ENCODE results near the gene RNU1-2. TPM values are rescaled to one million over a fixed set of nuclear protein-coding genes. Genes with fewer than 3 reads are reported as not detected.
A peak's percentile ranks its signal among the peaks of the same experiment; 100 is the strongest.
"Not testable (repeated sequence)": the region's sequence is repeated elsewhere in the genome, so short reads cannot be mapped to it uniquely, and the experiment has no call there.

The RNU1-2 gene
- 1,000 to 10,000 TPM; 1,573 to 2,291 TPM for total RNA-seq

- not testable (repeated sequence) for H3K27me3 Mint-ChIP-seq
- H3K27ac Mint-ChIP-seq: peak within 1 kb of the TSS; percentile 99
- intact Hi-C loops (cut with DNase I, micrococcal nuclease): loop anchor here (1.0 to 10.0 kb wide), 6 partner anchors 9 to 1371 kb away; partner anchors contain the start of gene CASP9 (in 1 of the 2)
Measured at GRCh38 chr1:16895598-16896315, at the start of gene RNU1-2. TSS of gene RNU1-2 (plus strand) at chr1:16895980.

GRCh38 chr1:16856201-16856600 lies 39.6 kb upstream of the RNU1-2 start:
- DNase-seq; H3K4me3 Mint-ChIP-seq; POLR2A ChIA-PET; H3K27me3 Mint-ChIP-seq; H3K4me1 Mint-ChIP-seq; H3K27ac Mint-ChIP-seq; CTCF ChIA-PET; ATAC-seq; H3K9me3 Mint-ChIP-seq (ENCODE audit: low read depth); intact Hi-C loops (cut with DNase I, micrococcal nuclease); H3K36me3 Mint-ChIP-seq (ENCODE audit: low read depth): not testable (repeated sequence)

More at GRCh38 chr1:16895598-16896315, at the start of gene RNU1-2:
- H3K36me3 Mint-ChIP-seq (ENCODE audit: low read depth); CTCF ChIA-PET; H3K9me3 Mint-ChIP-seq (ENCODE audit: low read depth): not testable (repeated sequence)
- H3K4me3 Mint-ChIP-seq: peak within 1 kb of the TSS; percentile 67
- peak; percentile 100 for ATAC-seq
- POLR2A ChIA-PET: interaction anchor here (0.6 to 1.7 kb wide), 11 partner anchors 10 to 527 kb away, joined by 3 to 78 read pairs (median 5); no protein-coding TSS in a partner anchor
- DNase-seq: peak; percentile 92
- H3K4me1 Mint-ChIP-seq: peaks cover 31% of the 10 kb centered on the region

- ATAC-seq; H3K27me3 Mint-ChIP-seq; H3K36me3 Mint-ChIP-seq (ENCODE audit: low read depth); H3K27ac Mint-ChIP-seq; intact Hi-C loops (cut with DNase I, micrococcal nuclease); H3K4me3 Mint-ChIP-seq; DNase-seq; POLR2A ChIA-PET; H3K4me1 Mint-ChIP-seq; CTCF ChIA-PET; H3K9me3 Mint-ChIP-seq (ENCODE audit: low read depth): not testable (repeated sequence)
Measured at GRCh38 chr1:16859167-16860041, 36.4 kb upstream of the RNU1-2 start.

- H3K4me1 Mint-ChIP-seq; H3K9me3 Mint-ChIP-seq (ENCODE audit: low read depth); DNase-seq; POLR2A ChIA-PET; H3K27ac Mint-ChIP-seq; CTCF ChIA-PET; ATAC-seq; H3K4me3 Mint-ChIP-seq; H3K27me3 Mint-ChIP-seq; H3K36me3 Mint-ChIP-seq (ENCODE audit: low read depth); intact Hi-C loops (cut with DNase I, micrococcal nuclease): not testable (repeated sequence)
Measured at GRCh38 chr1:16860048-16860447, 35.7 kb upstream of the RNU1-2 start.

GRCh38 chr1:16861832-16862245 lies 33.9 kb upstream of the RNU1-2 start:
- POLR2A ChIA-PET; H3K27me3 Mint-ChIP-seq; H3K36me3 Mint-ChIP-seq (ENCODE audit: low read depth); H3K4me3 Mint-ChIP-seq; H3K27ac Mint-ChIP-seq; CTCF ChIA-PET; H3K4me1 Mint-ChIP-seq; intact Hi-C loops (cut with DNase I, micrococcal nuclease); H3K9me3 Mint-ChIP-seq (ENCODE audit: low read depth): not testable (repeated sequence)
- ATAC-seq: peak; percentile 57
- DNase-seq: peak; percentile 36

- POLR2A ChIA-PET; DNase-seq; CTCF ChIA-PET; H3K36me3 Mint-ChIP-seq (ENCODE audit: low read depth); ATAC-seq; H3K4me3 Mint-ChIP-seq; H3K4me1 Mint-ChIP-seq; H3K27me3 Mint-ChIP-seq; intact Hi-C loops (cut with DNase I, micrococcal nuclease); H3K9me3 Mint-ChIP-seq (ENCODE audit: low read depth); H3K27ac Mint-ChIP-seq: not testable (repeated sequence)
Measured at GRCh38 chr1:16862415-16862814, 33.4 kb upstream of the RNU1-2 start.

- POLR2A ChIA-PET; H3K27ac Mint-ChIP-seq; H3K9me3 Mint-ChIP-seq (ENCODE audit: low read depth); CTCF ChIA-PET; H3K4me1 Mint-ChIP-seq; H3K36me3 Mint-ChIP-seq (ENCODE audit: low read depth); intact Hi-C loops (cut with DNase I, micrococcal nuclease); H3K27me3 Mint-ChIP-seq; DNase-seq; H3K4me3 Mint-ChIP-seq: not testable (repeated sequence)
- ATAC-seq: peak; percentile 58
Measured at GRCh38 chr1:16863024-16863423, 32.8 kb upstream of the RNU1-2 start.

GRCh38 chr1:16866926-16867707 lies 28.7 kb upstream of the RNU1-2 start:
- H3K27me3 Mint-ChIP-seq; CTCF ChIA-PET; DNase-seq; H3K36me3 Mint-ChIP-seq (ENCODE audit: low read depth); H3K4me1 Mint-ChIP-seq; POLR2A ChIA-PET; ATAC-seq; H3K4me3 Mint-ChIP-seq; H3K27ac Mint-ChIP-seq; intact Hi-C loops (cut with DNase I, micrococcal nuclease); H3K9me3 Mint-ChIP-seq (ENCODE audit: low read depth): not testable (repeated sequence)

GRCh38 chr1:16868787-16869186 lies 27.0 kb upstream of the RNU1-2 start:
- H3K4me1 Mint-ChIP-seq; DNase-seq; H3K27me3 Mint-ChIP-seq; CTCF ChIA-PET; H3K36me3 Mint-ChIP-seq (ENCODE audit: low read depth); ATAC-seq; H3K4me3 Mint-ChIP-seq; POLR2A ChIA-PET; H3K9me3 Mint-ChIP-seq (ENCODE audit: low read depth); H3K27ac Mint-ChIP-seq; intact Hi-C loops (cut with DNase I, micrococcal nuclease): not testable (repeated sequence)

GRCh38 chr1:16869996-16870395 lies 25.8 kb upstream of the RNU1-2 start:
- ATAC-seq; H3K4me1 Mint-ChIP-seq; H3K27ac Mint-ChIP-seq; POLR2A ChIA-PET; H3K9me3 Mint-ChIP-seq (ENCODE audit: low read depth); H3K27me3 Mint-ChIP-seq; H3K4me3 Mint-ChIP-seq; CTCF ChIA-PET; DNase-seq; H3K36me3 Mint-ChIP-seq (ENCODE audit: low read depth): not testable (repeated sequence)
- intact Hi-C loops (cut with DNase I, micrococcal nuclease): loop anchor here in 1 of 2 experiments (5.0 kb wide), 1 partner anchor 258 kb away; the partner anchor contains the start of gene NBPF1

GRCh38 chr1:16871171-16871570 lies 24.6 kb upstream of the RNU1-2 start:
- intact Hi-C loops (cut with DNase I, micrococcal nuclease): loop anchor here in 1 of 2 experiments (5.0 kb wide), 1 partner anchor 259 kb away; the partner anchor contains the start of gene NBPF1
- ATAC-seq; H3K27ac Mint-ChIP-seq; H3K4me1 Mint-ChIP-seq; H3K9me3 Mint-ChIP-seq (ENCODE audit: low read depth); CTCF ChIA-PET; H3K4me3 Mint-ChIP-seq; POLR2A ChIA-PET; H3K36me3 Mint-ChIP-seq (ENCODE audit: low read depth); DNase-seq: not testable (repeated sequence)
- H3K27me3 Mint-ChIP-seq: peaks cover 14% of the 10 kb centered on the region
